Gastroesophageal sphincter (tissue), 4 donors: Measurements from ENCODE around the gene IL16. TPM values are rescaled to one million over a fixed set of nuclear protein-coding genes. Genes with fewer than 3 reads are reported as not detected.
A peak's percentile ranks its signal among the peaks of the same experiment; 100 is the strongest.

Source experiments
- ATAC-seq: fragments of 150-250 bp; one replicate; pipeline ENCODE4 v1.9.1; 2016; ENCODE audit warnings: mild to moderate bottlenecking, moderate library complexity
- H3K27ac ChIP-seq, 4 donors: fragments of 200-600 bp; sonication (generic) in 3 of 4; 1 replicate in 3 of 4; 2 replicates in 1 of 4; pipeline ENCODE4 v1.5.1; 2016 to 2019
- H3K27me3 ChIP-seq: fragments of 200-600 bp; sonication (generic); one replicate; pipeline ENCODE4 v1.5.1; 2019
- H3K36me3 ChIP-seq, 2 donors: fragments of 200-600 bp; sonication (generic); one replicate each; pipeline ENCODE4 v1.5.1; 2019; ENCODE audit warnings: control low read depth in 1 of 2
- H3K4me1 ChIP-seq, 3 donors: fragments of 200-600 bp; sonication (generic); 1 replicate in 2 of 3; 2 replicates in 1 of 3; pipeline ENCODE4 v1.5.1; 2016 to 2019; ENCODE audit warnings: control low read depth in 2 of 3
- H3K4me3 ChIP-seq, 2 donors: fragments of 200-600 bp; sonication (generic); one replicate each; pipeline ENCODE4 v1.5.1; 2019; ENCODE audit warnings: mild to moderate bottlenecking in 1 of 2, moderate library complexity in 1 of 2
- H3K9me3 ChIP-seq, 3 donors: fragments of 200-600 bp; sonication (generic); one replicate each; pipeline ENCODE4 v1.5.1; 2017 to 2019; ENCODE audit warnings: control low read depth in 2 of 3
- CTCF ChIP-seq, 4 experiments: fragments of 200-600 bp in 2 of 4; fragments of 450-650 bp in 2 of 4; sonication (generic) in 1 of 4; IDR thresholded peaks; one replicate each; pipeline ENCODE4 v1.5.1; 2017 to 2019; ENCODE audit warnings: antibody characterized with exemption in 4 of 4, mild to moderate bottlenecking in 2 of 4, moderate library complexity in 2 of 4
- EP300 ChIP-seq: sonication (generic); formaldehyde crosslinking; IDR thresholded peaks from one replicate; pipeline ENCODE4 v1.6.1; 2017; ENCODE audit warnings: antibody characterized with exemption, mild to moderate bottlenecking
- POLR2A ChIP-seq, 2 donors: fragments of 450-650 bp; IDR thresholded peaks; one replicate each; pipeline ENCODE4 v1.6.1; 2017; ENCODE audit warnings: antibody characterized with exemption in 2 of 2, mild to moderate bottlenecking in 2 of 2, moderate library complexity in 1 of 2
- POLR2AphosphoS5 ChIP-seq: sonication (generic); formaldehyde crosslinking; IDR thresholded peaks from one replicate; pipeline ENCODE4 v1.6.1; 2017; ENCODE audit warnings: antibody characterized with exemption
- WGBS, 2 donors: methylation state at CpG; one replicate each; pipeline ENCODE4 v1.1.5; 2018; ENCODE audit warnings: low coverage in 1 of 2; 5-methylcytosine and 5-hydroxymethylcytosine counted together
- total RNA-seq, 4 donors: library from RNA; depleted of rRNA; stranded (reverse); fragments of >200 nt; gene quantifications; one replicate each; pipeline ENCODE4 v1.1.0, GENCODE V29; 2016

The IL16 gene
- total RNA-seq, 4 donors from 2014 or later: 15.0 to 35.2 (median 23.6) TPM

- no peak for ATAC-seq
- TF ChIP-seq POLR2A (IDR thresholded peaks at IDR 0.05): no peak
- TF ChIP-seq POLR2AphosphoS5: no peak
- Histone ChIP-seq H3K4me3 (peak overlapping the region; percentile 75 to 77), H3K4me1 (peaks cover 0 to 26% (median 0%) of the 10 kb centered on the region in 3 donors), H3K27ac (peak overlapping the region; percentile 57 to 85 (median 78)), H3K36me3 (peaks cover 0 to 24% of the 10 kb centered on the region in 2 donors), H3K27me3 (no peaks in the 10 kb centered on the region), H3K9me3 (no peaks in the 10 kb centered on the region)
- 16 to 67% methylated on average over 1 to 3 of the region's 4 CpGs for WGBS, 2 donors
Measured at GRCh38 chr15:81323559-81323943, 126.9 kb downstream of the IL16 start.

DNA sequence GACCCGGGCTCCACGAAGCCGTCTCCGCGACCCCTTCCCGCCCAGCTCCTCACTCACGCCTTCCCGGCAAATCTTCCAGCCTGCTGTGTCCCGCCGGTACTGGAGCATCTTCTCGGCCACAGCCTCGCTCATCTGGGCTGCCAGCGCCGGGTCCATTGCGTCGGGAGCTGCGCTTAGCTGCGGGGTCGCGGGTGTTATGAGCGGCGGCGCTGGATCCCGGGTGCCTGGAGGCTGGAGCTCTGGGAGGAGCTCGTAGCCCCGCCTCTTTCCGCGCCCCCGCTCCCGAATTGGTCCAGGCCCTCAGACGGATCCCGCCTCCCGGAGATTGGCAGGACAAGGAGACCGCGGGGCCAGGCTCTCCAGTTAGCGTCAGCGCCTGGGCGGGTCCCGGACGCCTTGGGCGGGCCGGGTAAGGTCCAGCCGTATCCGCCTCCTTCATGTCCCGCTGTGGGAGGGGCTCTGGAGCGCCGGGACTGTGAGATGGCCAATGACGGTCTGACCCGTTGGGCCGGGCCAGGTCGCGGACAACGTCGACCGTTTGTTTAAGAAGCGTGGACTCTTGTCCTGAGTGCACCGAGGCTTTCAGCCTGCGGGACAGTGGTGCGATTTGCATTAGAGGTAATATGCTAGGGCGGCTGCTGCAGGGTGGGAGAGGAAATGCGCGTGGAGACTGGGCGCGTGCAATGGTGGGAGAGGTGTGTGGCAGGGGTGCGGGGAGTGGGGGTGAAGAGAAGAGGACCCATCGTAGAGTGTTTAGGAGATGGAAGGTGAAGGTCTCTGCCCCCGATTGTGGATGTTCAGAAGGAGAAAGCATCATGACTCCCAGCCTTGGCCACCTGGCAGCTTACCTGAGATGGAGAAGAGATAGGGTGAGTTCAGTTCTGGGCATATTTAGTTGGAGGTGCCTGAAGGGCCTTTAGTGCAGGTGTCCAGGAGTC lies 127.5 kb downstream of the IL16 start, which contains the start of gene STARD5:
Gene STARD5, minus strand, starts transcription at position 198 of the 938 bp plus-strand sequence. Its CDS starts 42 bp downstream, at position 156.
- H3K27me3 ChIP-seq: no peaks in the 10 kb centered on the region
- peak within 1 kb of the TSS; percentile 75 to 77 for H3K4me3 ChIP-seq
- H3K4me1 ChIP-seq: peaks cover 0 to 26% (median 0%) of the 10 kb centered on the region in 3 donors
- TF ChIP-seq POLR2AphosphoS5 (peak; percentile 68), POLR2A (IDR thresholded peaks at IDR 0.05) (peak; percentile 60 to 64), CTCF (IDR thresholded peaks at IDR 0.05) (no peak), EP300 (no peak)
- WGBS, 2 donors: 0 to 3% methylated on average over 5 to 10 of the region's 67 CpGs
- peak within 1 kb of the TSS; percentile 57 to 85 (median 78) for H3K27ac ChIP-seq
- peaks cover 0 to 17% of the 10 kb centered on the region in 2 donors for H3K36me3 ChIP-seq
- ATAC-seq: peak; percentile 100
- H3K9me3 ChIP-seq: no peaks in the 10 kb centered on the region

DNA sequence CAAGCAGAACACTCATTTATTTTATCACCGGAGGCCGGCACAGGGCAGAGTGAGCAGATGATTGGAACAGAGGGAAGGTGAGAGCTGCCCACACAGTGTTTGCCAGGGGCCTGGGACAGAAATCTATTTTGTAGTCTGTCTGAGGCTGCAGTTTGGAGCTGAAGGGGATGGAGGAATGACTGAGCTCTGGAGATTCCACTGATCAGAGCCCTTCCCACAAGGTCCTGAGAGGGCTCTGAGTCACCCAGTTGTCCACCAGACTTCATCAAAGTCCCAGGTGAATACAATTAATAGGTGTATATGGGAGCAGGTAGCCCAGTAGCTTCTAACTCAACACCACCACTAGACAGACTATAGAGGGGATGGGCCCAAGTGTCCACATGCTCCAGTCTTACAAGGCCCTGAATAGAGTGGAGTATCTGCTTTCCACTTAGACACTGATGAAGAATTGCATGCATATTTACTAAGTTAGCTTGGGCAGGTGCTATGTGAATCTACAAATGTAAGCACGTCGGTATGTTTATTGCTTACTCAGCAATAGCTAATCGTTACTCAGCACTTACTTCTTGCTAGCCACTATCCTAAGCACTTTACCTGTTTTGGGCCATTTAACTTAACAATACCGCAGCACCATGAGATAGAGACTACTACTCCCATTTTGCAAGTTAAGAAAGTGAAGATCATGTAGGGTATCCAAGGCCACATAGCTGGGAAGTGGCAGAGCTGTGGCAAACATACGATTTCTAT lies 130.0 kb downstream of the IL16 start:
- no peak overlapping the region for H3K27ac ChIP-seq
- no peak overlapping the region for H3K4me3 ChIP-seq
- H3K36me3 ChIP-seq: peaks cover 0 to 4% of the 10 kb centered on the region in 2 donors
- H3K9me3 ChIP-seq: no peaks in the 10 kb centered on the region
- peaks cover 0 to 26% (median 0%) of the 10 kb centered on the region in 3 donors for H3K4me1 ChIP-seq
- TF ChIP-seq CTCF (IDR thresholded peaks at IDR 0.05) (no peak), POLR2A (IDR thresholded peaks at IDR 0.05) (no peak), POLR2AphosphoS5 (no peak), EP300 (no peak)
- no peaks in the 10 kb centered on the region for H3K27me3 ChIP-seq
- WGBS, 2 donors: 83 to 96% methylated on average over 4 to 6 of the region's 7 CpGs
- ATAC-seq: no peak

- ATAC-seq: no peak
- no peak overlapping the region for H3K27ac ChIP-seq
- H3K9me3 ChIP-seq: no peaks in the 10 kb centered on the region
- H3K4me1 ChIP-seq: peaks cover 0 to 18% (median 0%) of the 10 kb centered on the region in 3 donors
- no peak overlapping the region for H3K4me3 ChIP-seq
- 76 to 88% methylated on average over 3 of the region's 3 CpGs for WGBS, 2 donors
- no peaks in the 10 kb centered on the region for H3K36me3 ChIP-seq
- no peak for TF ChIP-seq POLR2A (IDR thresholded peaks at IDR 0.05)
- TF ChIP-seq CTCF (IDR thresholded peaks at IDR 0.05): no peak
- no peak for TF ChIP-seq POLR2AphosphoS5
- TF ChIP-seq EP300: no peak
- no peaks in the 10 kb centered on the region for H3K27me3 ChIP-seq
Measured at GRCh38 chr15:81327516-81327915, 130.8 kb downstream of the IL16 start.

DNA sequence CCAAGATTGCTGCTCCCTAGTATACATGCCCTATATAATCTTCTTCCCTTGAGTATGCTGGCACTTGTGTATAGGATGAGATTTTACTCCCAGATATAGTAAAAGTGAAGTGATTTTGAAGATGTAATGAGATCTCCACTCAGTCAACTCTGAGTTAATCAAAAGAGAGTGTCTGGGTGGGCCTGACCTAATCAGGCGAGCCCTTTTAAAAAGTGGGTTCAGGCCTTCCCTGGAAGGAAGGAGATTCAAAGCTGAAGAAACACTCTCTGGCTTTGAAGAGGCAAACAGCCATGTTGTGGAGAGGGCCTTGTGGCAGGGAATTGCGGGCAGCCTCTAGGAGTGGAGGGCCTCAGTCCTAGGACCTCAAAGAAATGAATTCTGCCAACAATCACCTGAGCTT lies 132.8 kb downstream of the IL16 start:
- no peak for TF ChIP-seq POLR2A (IDR thresholded peaks at IDR 0.05)
- no peak for ATAC-seq
- H3K27ac ChIP-seq: no peak overlapping the region
- no peak overlapping the region for H3K4me3 ChIP-seq
- 83 to 100% methylated on average over 1 of the region's 2 CpGs for WGBS, 2 donors
- H3K4me1 ChIP-seq: peaks cover 0 to 4% (median 0%) of the 10 kb centered on the region in 3 donors
- H3K27me3 ChIP-seq: no peaks in the 10 kb centered on the region
- H3K36me3 ChIP-seq: no peaks in the 10 kb centered on the region
- H3K9me3 ChIP-seq: no peaks in the 10 kb centered on the region
